NCI-H2029 treated with DMSO at 0.1 percent for 48 hours (cell line): ENCODE data around the gene SUPT7L.
A peak's percentile ranks its signal among the peaks of the same experiment; 100 is the strongest.
"Not testable (repeated sequence)": the region's sequence is repeated elsewhere in the genome, so short reads cannot be mapped to it uniquely, and the experiment has no call there.

ENCODE experiments used
- DNase-seq: peaks from one replicate; lab custom pipeline; 2025; lab: John Stamatoyannopoulos, UW

Gene SUPT7L

DNA sequence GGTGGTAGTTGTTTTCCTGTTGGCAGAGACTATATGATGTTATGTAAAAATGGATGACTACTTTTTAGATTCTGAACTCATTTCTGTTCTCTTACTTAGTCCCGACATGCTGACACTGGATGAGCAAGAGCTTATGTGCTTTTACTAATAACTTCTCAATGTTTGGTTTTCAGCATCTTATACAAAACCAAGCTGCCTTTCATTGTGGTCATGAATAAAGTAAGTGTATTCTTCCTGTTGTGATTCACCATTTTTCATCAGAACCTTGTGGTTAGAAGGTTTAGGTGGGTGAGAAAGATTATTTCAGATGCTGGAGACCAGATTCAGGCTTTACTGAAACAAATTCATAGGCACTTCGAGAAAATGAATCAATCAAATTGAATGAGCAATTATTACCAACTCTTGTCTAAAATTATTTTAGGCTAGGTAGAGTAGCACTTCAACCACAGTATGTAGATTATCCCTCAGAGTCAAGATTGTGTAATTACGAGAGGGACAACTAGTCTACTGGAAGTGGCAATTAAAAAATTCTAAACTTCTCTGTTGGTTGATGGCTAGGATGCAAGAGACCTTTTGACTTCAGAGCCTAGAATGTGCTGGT is 25.3 kb downstream of the SUPT7L start:
- no peak for DNase-seq

- DNase-seq: no peak
Measured at GRCh38 chr2:27636766-27637165, 26.6 kb downstream of the SUPT7L start.

DNA sequence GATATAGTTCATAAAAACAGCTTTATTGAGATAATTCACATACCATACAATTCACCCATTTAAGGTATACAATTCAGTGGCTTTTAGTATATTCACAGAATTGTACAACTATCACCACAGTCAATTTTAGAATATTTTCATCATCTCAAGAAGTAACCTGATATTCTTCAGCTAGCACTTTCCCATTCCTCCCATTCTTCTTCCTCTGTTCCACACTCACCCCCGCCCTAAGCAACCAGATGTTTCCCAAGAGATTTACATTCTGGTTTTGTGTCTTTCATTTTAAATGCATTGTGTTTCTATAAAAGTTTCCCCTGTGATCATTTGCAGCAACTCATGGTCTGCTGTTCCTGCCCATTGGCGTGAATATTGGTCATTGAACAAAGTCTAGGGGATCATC is 29.1 kb downstream of the SUPT7L start:
- DNase-seq: no peak

GRCh38 chr2:27630257-27630656 is 33.2 kb downstream of the SUPT7L start:
- DNase-seq: not testable (repeated sequence)

DNA sequence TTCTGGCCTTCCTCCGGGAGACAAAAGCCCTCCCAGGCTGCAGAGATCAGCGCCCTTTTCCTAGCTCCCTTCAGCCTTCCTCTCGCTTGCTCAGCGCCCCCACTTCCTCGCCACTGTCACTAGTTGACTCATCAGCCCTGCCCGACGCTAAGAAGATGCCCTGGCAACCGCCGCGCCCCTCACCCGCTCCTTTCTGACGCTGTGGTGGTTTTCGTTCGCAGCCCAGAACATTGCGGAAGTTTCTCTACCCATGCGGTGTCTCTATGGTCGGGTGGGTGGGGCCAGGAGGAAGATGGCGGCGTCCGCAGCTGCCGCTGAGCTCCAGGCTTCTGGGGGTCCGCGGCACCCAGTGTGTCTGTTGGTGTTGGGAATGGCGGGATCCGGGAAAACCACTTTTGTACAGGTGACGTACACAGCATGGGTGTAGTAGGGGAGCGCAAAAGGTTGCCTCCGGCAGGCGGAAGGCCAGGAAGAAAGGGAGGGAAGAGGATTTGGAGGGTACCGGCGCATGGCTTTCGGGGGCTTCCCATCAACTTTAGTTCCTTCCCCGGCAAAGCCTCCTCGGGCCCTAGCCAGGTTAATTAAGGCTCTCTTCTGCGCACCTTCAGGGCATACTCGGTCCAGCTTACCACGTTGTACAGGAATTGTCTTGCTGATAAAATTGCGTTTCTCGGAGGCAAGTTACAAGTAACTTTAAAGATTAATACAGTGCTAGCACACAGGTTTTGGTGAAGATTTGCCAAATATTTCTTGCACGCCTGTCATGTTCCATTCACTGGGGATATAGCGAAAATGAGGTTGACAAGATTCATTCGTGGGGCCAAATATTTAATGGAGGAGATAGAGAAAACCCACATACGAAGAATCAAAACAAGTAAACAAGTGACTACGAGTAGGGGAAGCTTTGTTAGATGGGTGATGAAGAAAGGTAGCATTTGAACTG is 34.4 kb downstream of the SUPT7L start, which contains the start of the genes CCDC121 and GPN1:
TSS of gene CCDC121 (minus strand) at position 246 of the 943 bp plus-strand sequence. CDS start 1,213 bp downstream, outside the sequence.
TSS of gene GPN1 (plus strand) at position 284 of the 943 bp plus-strand sequence. CDS start at position 293, 9 bp downstream.
- peak; percentile 21 for DNase-seq

DNA sequence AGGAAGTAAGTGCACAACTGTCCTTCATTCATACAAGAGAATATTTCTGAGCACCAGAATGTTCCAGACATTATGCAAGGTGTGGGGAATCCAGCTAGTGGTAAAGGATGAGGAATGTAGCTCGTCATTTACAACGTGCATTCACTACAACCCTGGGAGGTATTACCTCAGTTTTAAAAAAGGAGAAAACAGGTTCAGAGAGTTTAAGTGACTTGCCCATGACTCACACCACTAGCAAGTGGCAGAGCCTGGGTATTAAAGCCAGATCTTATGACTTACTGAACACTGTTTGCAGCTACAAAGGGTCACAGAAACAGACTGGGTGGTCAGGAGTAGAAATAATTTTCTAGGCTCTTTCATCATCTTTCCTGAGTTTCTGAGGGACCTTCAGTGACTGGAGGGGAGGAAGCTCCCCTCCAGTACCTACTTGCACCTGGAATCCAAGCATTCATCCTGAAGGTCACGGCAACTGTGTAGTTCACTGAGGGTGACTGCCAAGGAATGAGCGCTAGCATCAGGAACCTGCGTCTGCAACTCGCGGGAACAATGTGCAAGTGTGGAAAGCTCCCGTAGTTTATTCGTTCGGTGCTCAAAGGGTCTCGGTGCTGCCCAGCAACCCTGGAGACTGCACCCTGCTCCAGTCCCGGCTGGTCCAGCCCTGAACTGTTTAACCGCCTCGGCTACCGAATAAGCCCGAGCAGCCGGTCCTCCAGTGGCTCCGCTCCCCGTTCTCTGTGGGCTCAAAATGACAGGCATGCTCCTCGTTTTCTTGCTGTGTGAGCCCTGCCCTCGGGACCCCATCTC is 35.2 kb downstream of the SUPT7L start:
- DNase-seq: no peak

- DNase-seq: not testable (repeated sequence)
Measured at GRCh38 chr2:27626921-27627320, 36.5 kb downstream of the SUPT7L start.

GRCh38 chr2:27626323-27626722 is 37.1 kb downstream of the SUPT7L start:
- not testable (repeated sequence) for DNase-seq

DNA sequence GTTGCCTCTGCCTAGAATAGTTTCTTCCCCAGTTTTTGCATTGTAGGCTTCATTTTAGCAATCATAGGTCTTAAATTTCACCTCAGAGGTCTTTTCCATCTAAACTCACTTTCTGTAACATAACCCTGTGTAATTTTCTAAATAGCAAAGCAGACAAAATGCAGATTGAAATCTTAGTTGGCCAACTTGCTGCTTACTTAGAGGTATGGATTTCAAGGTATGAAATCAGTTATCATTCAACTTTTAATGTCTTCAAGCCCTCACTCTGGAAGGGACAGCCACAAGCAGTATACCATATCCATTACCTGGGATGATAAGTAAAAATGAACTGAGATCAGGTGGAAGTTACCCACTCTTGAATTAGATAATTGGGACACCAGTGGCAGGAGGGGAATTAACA is 38.5 kb downstream of the SUPT7L start:
- DNase-seq: no peak

- DNase-seq: no peak
Measured at GRCh38 chr2:27622921-27623384, 40.5 kb downstream of the SUPT7L start.

DNA sequence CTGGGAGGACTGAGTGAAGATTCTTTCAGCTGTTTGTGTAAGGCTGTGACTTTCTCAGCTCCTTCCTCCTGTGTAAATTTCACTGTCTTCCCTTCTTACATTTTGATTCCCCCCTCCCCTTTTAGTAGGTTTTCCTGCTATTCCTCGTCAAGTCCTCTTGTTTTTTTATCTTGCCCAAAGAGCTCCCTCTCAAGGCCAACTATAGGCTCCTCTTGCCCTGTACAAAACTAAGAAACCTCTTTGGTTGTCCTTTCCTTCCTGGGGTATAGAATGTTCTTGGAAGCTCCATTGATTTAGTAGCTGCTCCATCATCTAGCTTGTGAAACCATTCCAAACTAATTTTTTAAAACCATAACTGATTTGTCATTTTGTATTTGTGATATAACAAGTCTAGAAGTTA is 41.9 kb downstream of the SUPT7L start:
- no peak for DNase-seq

- no peak for DNase-seq
Measured at GRCh38 chr2:27615316-27615715, 48.1 kb downstream of the SUPT7L start.

DNA sequence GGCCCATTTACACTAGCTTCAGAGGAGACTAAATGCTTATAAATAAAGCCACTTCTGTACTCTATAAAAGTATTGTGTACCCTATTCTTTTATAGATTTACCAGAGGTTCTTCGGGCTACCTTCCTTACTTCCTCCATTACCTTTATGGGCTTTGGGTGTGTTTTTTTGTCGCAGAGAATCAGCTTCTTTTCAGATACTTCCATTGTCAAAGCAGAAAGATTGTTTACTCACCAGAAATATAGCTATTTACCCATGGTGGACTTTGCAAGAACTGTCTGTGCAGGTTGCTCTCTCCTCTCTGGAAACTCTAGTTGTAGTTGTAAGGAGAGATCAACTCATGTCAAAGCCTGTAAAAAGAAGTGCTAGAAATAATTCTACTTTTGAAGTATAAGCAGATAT is 49.4 kb downstream of the SUPT7L start:
- no peak for DNase-seq

DNA sequence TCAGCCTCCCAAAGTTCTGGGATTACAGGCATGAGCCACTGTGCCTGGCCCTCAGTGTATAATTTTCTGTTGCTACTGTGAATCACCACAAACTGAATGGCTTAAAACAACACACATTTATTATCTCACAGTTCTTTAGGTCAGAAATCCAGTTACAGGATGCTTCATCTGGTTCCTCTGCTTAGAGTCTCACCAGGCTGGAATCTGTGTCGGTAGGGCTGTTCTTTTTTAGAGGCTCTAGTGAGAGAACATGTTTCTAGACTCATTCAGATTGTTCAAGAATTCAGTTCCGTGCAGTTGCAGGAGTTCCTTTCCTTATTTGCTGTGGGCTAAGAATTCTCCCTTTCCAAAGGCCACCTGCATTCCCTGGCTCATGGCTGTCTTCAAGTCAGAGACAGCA is 56.8 kb downstream of the SUPT7L start:
- DNase-seq: no peak
